Lower lobe of right lung (tissue), 2 donors: ENCODE results near the gene MND1. TPM values are rescaled to one million over a fixed set of nuclear protein-coding genes. Genes with fewer than 3 reads are reported as not detected.
A peak's percentile ranks its signal among the peaks of the same experiment; 100 is the strongest.

Experiments
- ATAC-seq, 2 donors: fragments of 200-7000 bp; cut with Tn5 transposase; one replicate each; pipeline ENCODE4 v1.9.1; 2020 to 2022; ENCODE audit warnings: mild to moderate bottlenecking in 2 of 2, moderate library complexity in 2 of 2
- DNase-seq: peaks from one replicate; pipeline ENCODE4 v3.0.0-alpha.2; 2020
- H3K27ac ChIP-seq: fragments of 200-600 bp; one replicate; pipeline ENCODE4 v1.8.0; 2022
- H3K27me3 ChIP-seq: fragments of 200-600 bp; one replicate; pipeline ENCODE4 v1.8.0; 2022; ENCODE audit warnings: low read depth
- H3K36me3 ChIP-seq: fragments of 200-600 bp; one replicate; pipeline ENCODE4 v1.8.0; 2022; ENCODE audit warnings: mild to moderate bottlenecking
- H3K4me1 ChIP-seq: fragments of 200-600 bp; one replicate; pipeline ENCODE4 v1.8.0; 2022
- H3K4me3 ChIP-seq: fragments of 200-600 bp; one replicate; pipeline ENCODE4 v1.8.0; 2022; ENCODE audit warnings: mild to moderate bottlenecking
- H3K9me3 ChIP-seq: fragments of 200-600 bp; one replicate; pipeline ENCODE4 v1.8.0; 2022
- CTCF ChIP-seq: fragments of 200-600 bp; IDR thresholded peaks from one replicate; pipeline ENCODE4 v1.8.0; 2022; ENCODE audit warnings: antibody characterized with exemption, mild to moderate bottlenecking
- intact Hi-C: fragments of 100-400 bp; cut with DNase I; formaldehyde crosslinking; loops from one replicate; pipeline ENCODE4 v1.11.0; 2022
- total RNA-seq: library from RNA; stranded (reverse); fragmentation: NEBNext Ultra II Directional; extraction: Animal tissue kit (Norgen Biotek cat#: 25700); gene quantifications from one replicate; pipeline ENCODE4 v1.2.1, GENCODE V29; 2021
- donor health status: DM: no; HTN: yes; CAD: no; lungs with severe emphysema.

The MND1 gene
- total RNA-seq, 1 donor from 2014 or later, result 0.83 TPM

GRCh38 chr4:153365003-153365402 is 20.5 kb downstream of the MND1 start:
- Histone ChIP-seq H3K4me3 (no peak overlapping the region), H3K27ac (no peak overlapping the region), H3K9me3 (no peaks in the 10 kb centered on the region), H3K36me3 (no peaks in the 10 kb centered on the region), H3K27me3 (no peaks in the 10 kb centered on the region), H3K4me1 (no peaks in the 10 kb centered on the region)
- ATAC-seq (peak; percentile 66 to 69), DNase-seq (peak; percentile 61)
- intact Hi-C loops, result no loop called here
- no peak for TF ChIP-seq CTCF

- Histone ChIP-seq H3K36me3 (no peaks in the 10 kb centered on the region), H3K4me1 (no peaks in the 10 kb centered on the region), H3K27me3 (no peaks in the 10 kb centered on the region), H3K9me3 (no peaks in the 10 kb centered on the region), H3K4me3 (no peak overlapping the region), H3K27ac (no peak overlapping the region)
- no peak for TF ChIP-seq CTCF
- DNase-seq (no peak), ATAC-seq (no peak)
- intact Hi-C loops, result no loop called here
These were observed 22.0 kb downstream of the MND1 start for GRCh38 chr4:153366486-153366885.

- ATAC-seq (no peak), DNase-seq (no peak)
- intact Hi-C loops, result no loop called here
- Histone ChIP-seq H3K27me3 (no peaks in the 10 kb centered on the region), H3K9me3 (no peaks in the 10 kb centered on the region), H3K4me1 (no peaks in the 10 kb centered on the region), H3K4me3 (no peak overlapping the region), H3K27ac (no peak overlapping the region), H3K36me3 (no peaks in the 10 kb centered on the region)
- no peak for TF ChIP-seq CTCF
These were observed 22.6 kb downstream of the MND1 start for GRCh38 chr4:153367092-153367491.

GRCh38 chr4:153369021-153369420 is 24.5 kb downstream of the MND1 start:
- Histone ChIP-seq H3K4me1 (no peaks in the 10 kb centered on the region), H3K36me3 (no peaks in the 10 kb centered on the region), H3K4me3 (no peak overlapping the region), H3K9me3 (peaks cover 14% of the 10 kb centered on the region), H3K27ac (no peak overlapping the region), H3K27me3 (no peaks in the 10 kb centered on the region)
- intact Hi-C loops, result no loop called here
- no peak for TF ChIP-seq CTCF
- DNase-seq (no peak), ATAC-seq (no peak)

GRCh38 chr4:153371701-153372234 is 27.3 kb downstream of the MND1 start:
- no peaks in the 10 kb centered on the region for H3K4me1 ChIP-seq
- DNase-seq (no peak), ATAC-seq (no peak)
- no peaks in the 10 kb centered on the region for H3K27me3 ChIP-seq
- peaks cover 14% of the 10 kb centered on the region for H3K9me3 ChIP-seq
- no peak for TF ChIP-seq CTCF
- no peaks in the 10 kb centered on the region for H3K36me3 ChIP-seq
- intact Hi-C loops, result no loop called here
- no peak overlapping the region for H3K4me3 ChIP-seq
- H3K27ac ChIP-seq, result no peak overlapping the region
